CD4-positive, CD25-positive, alpha-beta regulatory T cell (primary cell): ENCODE data around the gene ALKAL2. TPM values are rescaled to one million over a fixed set of nuclear protein-coding genes. Genes with fewer than 3 reads are reported as not detected.
"Not testable (repeated sequence)": the region's sequence is repeated elsewhere in the genome, so short reads cannot be mapped to it uniquely, and the experiment has no call there.

Source experiments
- ATAC-seq, 2 donors: fragments of 150-1000 bp; cut with Tn5 transposase; one replicate each; pipeline ENCODE4 v1.10.0; 2021; ENCODE audit warnings: low read depth in 2 of 2, moderate number of reproducible peaks in 2 of 2, moderate library complexity in 1 of 2
- DNase-seq, 3 donors: peaks; one replicate each; pipeline versions ENCODE4 v3.0.0 to v3.0.0-alpha.2; 2012 to 2022; ENCODE audit warnings: mixed read lengths in 1 of 3
- H3K27ac ChIP-seq: one replicate; pipeline ENCODE4 v1.7.0; 2013; ENCODE audit warnings: mild to moderate bottlenecking, low read length; ENCODE audit not compliant: insufficient read depth, poor library complexity, severe bottlenecking
- H3K27me3 ChIP-seq: one replicate; pipeline ENCODE4 v1.7.0; 2013; ENCODE audit warnings: low read length; ENCODE audit not compliant: control insufficient read depth, insufficient read depth
- H3K36me3 ChIP-seq: one replicate; pipeline ENCODE4 v1.7.0; 2013; ENCODE audit warnings: mild to moderate bottlenecking, low read length, moderate library complexity; ENCODE audit not compliant: control insufficient read depth, insufficient read depth
- H3K4me1 ChIP-seq: 2 replicates; pipeline ENCODE4 v1.7.0; 2013; ENCODE audit warnings: mild to moderate bottlenecking, low read length; ENCODE audit not compliant: insufficient read depth, control insufficient read depth, poor library complexity, severe bottlenecking
- H3K4me3 ChIP-seq: one replicate; pipeline ENCODE4 v1.7.0; 2013; ENCODE audit warnings: low read depth, mild to moderate bottlenecking, low read length, moderate library complexity
- H3K9me3 ChIP-seq, 2 experiments: 1 replicate in 1 of 2; 2 replicates in 1 of 2; pipeline ENCODE4 v1.7.0; 2013; ENCODE audit warnings: low read length in 2 of 2, mild to moderate bottlenecking in 1 of 2, moderate library complexity in 1 of 2; ENCODE audit not compliant: control insufficient read depth in 2 of 2
- H3K27ac Mint-ChIP-seq, 3 donors: one replicate each; pipeline ENCODE4 v1.8.0; 2020 to 2022; ENCODE audit warnings: mild to moderate bottlenecking in 3 of 3, mixed read lengths in 3 of 3, moderate library complexity in 2 of 3
- H3K27me3 Mint-ChIP-seq: one replicate; pipeline ENCODE4 v1.8.0; 2022; ENCODE audit warnings: mild to moderate bottlenecking, mixed read lengths
- H3K36me3 Mint-ChIP-seq: one replicate; pipeline ENCODE4 v1.8.0; 2020; ENCODE audit warnings: mixed read lengths
- H3K4me1 Mint-ChIP-seq, 4 donors: one replicate each; pipeline ENCODE4 v1.8.0; 2020 to 2022; ENCODE audit warnings: mixed read lengths in 4 of 4, mild to moderate bottlenecking in 1 of 4
- H3K4me3 Mint-ChIP-seq, 4 donors: one replicate each; pipeline ENCODE4 v1.8.0; 2020 to 2022; ENCODE audit warnings: mild to moderate bottlenecking in 4 of 4, mixed read lengths in 4 of 4, moderate library complexity in 3 of 4
- H3K9me3 Mint-ChIP-seq, 7 donors: one replicate each; pipeline ENCODE4 v1.8.0; 2020 to 2022; ENCODE audit warnings: mixed read lengths in 7 of 7, mild to moderate bottlenecking in 3 of 7, moderate library complexity in 2 of 7
- polyA plus RNA-seq, 4 donors: library from polyadenylated mRNA; unstranded; fragments of 300-500 nt; fragmentation: Illumina TruSeq; gene quantifications; one replicate each; pipeline ENCODE4 v1.2.3, GENCODE V29; 2021
- total RNA-seq: library from RNA; stranded (reverse); gene quantifications from one replicate; pipeline ENCODE4 v1.2.3, GENCODE V29; 2022

The ALKAL2 gene
- total RNA-seq (not detected), polyA plus RNA-seq (under 1 TPM in 1 of 4 donors, not detected in 3; 0.80 TPM)

GRCh38 chr2:287911-288757 lies at the start of gene ALKAL2:
TSS of gene ALKAL2 (minus strand) at chr2:288091. CDS start at chr2:287835, 256 bp downstream.
- H3K27ac ChIP-seq = no peak within 1 kb of the TSS
- ATAC-seq = no peak
- Mint-ChIP-seq H3K4me1 (peaks cover 0 to 12% (median 1%) of the 10 kb centered on the region in 4 donors), H3K27me3 (peaks cover 52% of the 10 kb centered on the region), H3K36me3 (peaks cover 10% of the 10 kb centered on the region), H3K9me3 (peaks cover 0 to 1% (median 0%) of the 10 kb centered on the region in 7 donors), H3K27ac (no peak within 1 kb of the TSS), H3K4me3 (peak within 1 kb of the TSS in 3 of 4 donors; percentile 13 to 65 (median 50))
- DNase-seq = peak in 1 of 3 donors; percentile 17
- H3K9me3 ChIP-seq = no peaks in the 10 kb centered on the region
- no peak within 1 kb of the TSS for H3K4me3 ChIP-seq
- peaks cover 22% of the 10 kb centered on the region for H3K4me1 ChIP-seq
- no peaks in the 10 kb centered on the region for H3K36me3 ChIP-seq
- peaks cover 24% of the 10 kb centered on the region for H3K27me3 ChIP-seq

GRCh38 chr2:336949-337348 lies 49.1 kb upstream of the ALKAL2 start:
- H3K4me3 ChIP-seq, H3K36me3 ChIP-seq, H3K4me3 Mint-ChIP-seq, H3K27ac Mint-ChIP-seq, H3K27ac ChIP-seq, DNase-seq, H3K36me3 Mint-ChIP-seq, H3K4me1 Mint-ChIP-seq, H3K4me1 ChIP-seq, ATAC-seq, H3K27me3 Mint-ChIP-seq, H3K27me3 ChIP-seq: not testable (repeated sequence)
- peaks cover 10 to 36% (median 13%) of the 10 kb centered on the region in 7 donors for H3K9me3 Mint-ChIP-seq
- peaks cover 11 to 33% of the 10 kb centered on the region in 2 experiments for H3K9me3 ChIP-seq

GRCh38 chr2:336360-336759 lies 48.5 kb upstream of the ALKAL2 start:
- Histone ChIP-seq H3K27ac (no peak overlapping the region), H3K4me3 (no peak overlapping the region), H3K4me1 (no peaks in the 10 kb centered on the region), H3K36me3 (no peaks in the 10 kb centered on the region), H3K27me3 (no peaks in the 10 kb centered on the region), H3K9me3 (peaks cover 11 to 33% of the 10 kb centered on the region in 2 experiments)
- no peak for ATAC-seq
- Mint-ChIP-seq H3K27me3 (peaks cover 4% of the 10 kb centered on the region), H3K36me3 (no peaks in the 10 kb centered on the region), H3K9me3 (peaks cover 10 to 36% (median 13%) of the 10 kb centered on the region in 7 donors), H3K4me1 (no peaks in the 10 kb centered on the region), H3K4me3 (no peak overlapping the region), H3K27ac (no peak overlapping the region)
- no peak for DNase-seq

GRCh38 chr2:332592-332991 lies 44.7 kb upstream of the ALKAL2 start:
- Mint-ChIP-seq H3K4me1 (no peaks in the 10 kb centered on the region), H3K4me3 (no peak overlapping the region), H3K36me3 (no peaks in the 10 kb centered on the region), H3K27me3 (peaks cover 14% of the 10 kb centered on the region), H3K9me3 (peaks cover 7 to 26% (median 13%) of the 10 kb centered on the region in 7 donors), H3K27ac (no peak overlapping the region)
- Histone ChIP-seq H3K27me3 (peaks cover 2% of the 10 kb centered on the region), H3K36me3 (no peaks in the 10 kb centered on the region), H3K4me1 (no peaks in the 10 kb centered on the region), H3K27ac (no peak overlapping the region), H3K9me3 (peaks cover 11 to 19% of the 10 kb centered on the region in 2 experiments), H3K4me3 (no peak overlapping the region)
- DNase-seq (no peak), ATAC-seq (no peak)

- Mint-ChIP-seq H3K36me3 (no peaks in the 10 kb centered on the region), H3K27ac (no peak overlapping the region), H3K9me3 (peaks cover 0 to 19% (median 9%) of the 10 kb centered on the region in 7 donors), H3K27me3 (peaks cover 21% of the 10 kb centered on the region), H3K4me3 (no peak overlapping the region), H3K4me1 (no peaks in the 10 kb centered on the region)
- H3K4me3 ChIP-seq = no peak overlapping the region
- no peak overlapping the region for H3K27ac ChIP-seq
- H3K9me3 ChIP-seq = no peaks in the 10 kb centered on the region
- H3K36me3 ChIP-seq = no peaks in the 10 kb centered on the region
- ATAC-seq = no peak
- no peak for DNase-seq
- H3K27me3 ChIP-seq = peaks cover 2% of the 10 kb centered on the region
- H3K4me1 ChIP-seq = no peaks in the 10 kb centered on the region
Measured at GRCh38 chr2:328761-329160, 40.9 kb upstream of the ALKAL2 start.

- no peaks in the 10 kb centered on the region for H3K36me3 Mint-ChIP-seq
- H3K4me3 ChIP-seq = no peak overlapping the region
- H3K27ac ChIP-seq = no peak overlapping the region
- no peaks in the 10 kb centered on the region for H3K9me3 ChIP-seq
- no peak overlapping the region for H3K27ac Mint-ChIP-seq
- no peaks in the 10 kb centered on the region for H3K27me3 ChIP-seq
- H3K4me1 ChIP-seq = no peaks in the 10 kb centered on the region
- peaks cover 0 to 3% (median 2%) of the 10 kb centered on the region in 4 donors for H3K4me1 Mint-ChIP-seq
- no peaks in the 10 kb centered on the region for H3K36me3 ChIP-seq
- no peak overlapping the region for H3K4me3 Mint-ChIP-seq
- ATAC-seq (no peak), DNase-seq (no peak)
- H3K27me3 Mint-ChIP-seq = peaks cover 11% of the 10 kb centered on the region
- peaks cover 0 to 14% (median 6%) of the 10 kb centered on the region in 7 donors for H3K9me3 Mint-ChIP-seq
Measured at GRCh38 chr2:323035-323434, 35.1 kb upstream of the ALKAL2 start.

- no peaks in the 10 kb centered on the region for H3K36me3 ChIP-seq
- H3K36me3 Mint-ChIP-seq = no peaks in the 10 kb centered on the region
- no peaks in the 10 kb centered on the region for H3K27me3 ChIP-seq
- no peak for DNase-seq
- H3K9me3 ChIP-seq = no peaks in the 10 kb centered on the region
- H3K9me3 Mint-ChIP-seq = peaks cover 0 to 10% (median 6%) of the 10 kb centered on the region in 7 donors
- H3K27ac ChIP-seq = no peak overlapping the region
- no peak overlapping the region for H3K4me3 ChIP-seq
- no peaks in the 10 kb centered on the region for H3K4me1 ChIP-seq
- H3K4me3 Mint-ChIP-seq = no peak overlapping the region
- peak overlapping the region in 1 of 3 donors; percentile 47 for H3K27ac Mint-ChIP-seq
- H3K4me1 Mint-ChIP-seq = peaks cover 0 to 7% (median 4%) of the 10 kb centered on the region in 4 donors
- H3K27me3 Mint-ChIP-seq = peaks cover 11% of the 10 kb centered on the region
- no peak for ATAC-seq
Measured at GRCh38 chr2:322326-322725, 34.4 kb upstream of the ALKAL2 start.
